GM19025 (cell line): ENCODE data around the gene TSPAN7.

Experiments
- ATAC-seq: cut with Tn5 transposase; IDR thresholded peaks from one replicate; pipeline ENCODE4 v1.9.1; 2021; ENCODE audit warnings: mild to moderate bottlenecking, low read depth, moderate library complexity; ENCODE audit not compliant: unreplicated experiment

The TSPAN7 gene

GRCh38 chrX:38675856-38676255, 114.5 kb downstream of the TSPAN7 start:
- ATAC-seq = no peak

- no peak for ATAC-seq
Observed at GRCh38 chrX:38678183-38678582, 116.8 kb downstream of the TSPAN7 start.

GRCh38 chrX:38678821-38679220, 117.5 kb downstream of the TSPAN7 start:
- no peak for ATAC-seq

- no peak for ATAC-seq
Observed at GRCh38 chrX:38679695-38680094, 118.4 kb downstream of the TSPAN7 start.

GRCh38 chrX:38682095-38682494, 120.8 kb downstream of the TSPAN7 start:
- ATAC-seq = no peak

- ATAC-seq = no peak
Observed at GRCh38 chrX:38692961-38693360, 131.6 kb downstream of the TSPAN7 start.

GRCh38 chrX:38694394-38694793, 133.1 kb downstream of the TSPAN7 start:
- no peak for ATAC-seq

- ATAC-seq = no peak
Observed at GRCh38 chrX:38697461-38697860, 136.1 kb downstream of the TSPAN7 start.

- no peak for ATAC-seq
Observed at GRCh38 chrX:38699121-38699520, 137.8 kb downstream of the TSPAN7 start.

GRCh38 chrX:38699696-38700095, 138.4 kb downstream of the TSPAN7 start:
- ATAC-seq = no peak

- ATAC-seq = no peak
Observed at GRCh38 chrX:38701073-38701472, 139.7 kb downstream of the TSPAN7 start.

- ATAC-seq = no peak
Observed at GRCh38 chrX:38704146-38704882, 143.0 kb downstream of the TSPAN7 start.

- ATAC-seq = no peak
Observed at GRCh38 chrX:38717871-38718270, 156.5 kb downstream of the TSPAN7 start.

- ATAC-seq = no peak
Observed at GRCh38 chrX:38718311-38718710, 157.0 kb downstream of the TSPAN7 start.

GRCh38 chrX:38726612-38727011, 165.3 kb downstream of the TSPAN7 start:
- no peak for ATAC-seq

GRCh38 chrX:38727668-38728067, 166.3 kb downstream of the TSPAN7 start:
- ATAC-seq = no peak

GRCh38 chrX:38732866-38733265, 171.5 kb downstream of the TSPAN7 start:
- ATAC-seq = no peak
